Gastrocnemius medialis (tissue), 4 donors: ENCODE data around the gene EPB41L4A.

Experiments used
- CTCF ChIP-seq, 5 experiments: fragments of 450-650 bp in 3 of 5; fragments of 200-600 bp in 2 of 5; sonication (generic) in 2 of 5; IDR thresholded peaks in 4 of 5; conservative IDR thresholded peaks in 1 of 5; 1 replicate in 4 of 5; 2 replicates in 1 of 5; pipeline ENCODE4 v1.5.1; 2016 to 2019; ENCODE audit warnings: antibody characterized with exemption in 5 of 5, mild to moderate bottlenecking in 3 of 5, moderate library complexity in 3 of 5
- POLR2A ChIP-seq, 2 donors: fragments of 450-650 bp; IDR thresholded peaks; one replicate each; pipeline ENCODE4 v1.6.1; 2017; ENCODE audit warnings: antibody characterized with exemption in 2 of 2, mild to moderate bottlenecking in 2 of 2, moderate library complexity in 2 of 2

GRCh38 chr5:112124788-112125187 lies 294.3 kb downstream of the EPB41L4A start:
- TF ChIP-seq CTCF (IDR thresholded peaks at IDR 0.05 in 4 of 5, conservative IDR thresholded peaks at IDR 0.05 in 1 of 5) (no peak), POLR2A (IDR thresholded peaks at IDR 0.05) (no peak)
